ENCODE measurements around the gene TMEM79.

The TMEM79 gene, protein sequence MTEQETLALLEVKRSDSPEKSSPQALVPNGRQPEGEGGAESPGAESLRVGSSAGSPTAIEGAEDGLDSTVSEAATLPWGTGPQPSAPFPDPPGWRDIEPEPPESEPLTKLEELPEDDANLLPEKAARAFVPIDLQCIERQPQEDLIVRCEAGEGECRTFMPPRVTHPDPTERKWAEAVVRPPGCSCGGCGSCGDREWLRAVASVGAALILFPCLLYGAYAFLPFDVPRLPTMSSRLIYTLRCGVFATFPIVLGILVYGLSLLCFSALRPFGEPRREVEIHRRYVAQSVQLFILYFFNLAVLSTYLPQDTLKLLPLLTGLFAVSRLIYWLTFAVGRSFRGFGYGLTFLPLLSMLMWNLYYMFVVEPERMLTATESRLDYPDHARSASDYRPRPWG
- 2.2 to 14.5 reads per million in 2 donors for total RNA-seq

- no peak for DNase-seq
These were observed at the start of gene TMEM79 for GRCh38 chr1:156284112-156284511. Gene TMEM79, plus strand, starts transcription at chr1:156284325. Its CDS starts 902 bp downstream, at chr1:156285227.

DNA sequence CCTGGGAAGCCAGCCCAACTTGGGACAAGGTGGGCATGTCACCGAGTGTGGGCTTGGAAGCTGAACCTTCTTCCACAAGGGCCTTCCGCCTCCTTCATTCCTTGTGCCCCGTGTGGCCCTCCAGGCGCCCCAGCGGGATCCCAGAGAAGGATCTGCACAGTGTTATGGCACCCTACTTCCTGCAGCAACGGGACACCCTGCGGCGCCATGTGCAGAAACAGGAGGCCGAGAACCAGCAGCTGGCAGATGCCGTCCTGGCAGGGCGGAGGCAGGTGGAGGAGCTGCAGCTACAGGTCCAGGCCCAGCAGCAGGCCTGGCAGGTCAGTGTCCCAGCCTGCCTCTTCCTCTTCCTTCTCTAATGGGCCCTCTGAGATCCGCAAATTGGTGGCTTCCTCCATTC is 48.0 kb upstream of the TMEM79 start:
- no peak for DNase-seq

GRCh38 chr1:156238248-156238647 is 45.9 kb upstream of the TMEM79 start:
- DNase-seq: no peak

- no peak for DNase-seq
These were observed 42.8 kb upstream of the TMEM79 start for GRCh38 chr1:156241311-156241811.

DNA sequence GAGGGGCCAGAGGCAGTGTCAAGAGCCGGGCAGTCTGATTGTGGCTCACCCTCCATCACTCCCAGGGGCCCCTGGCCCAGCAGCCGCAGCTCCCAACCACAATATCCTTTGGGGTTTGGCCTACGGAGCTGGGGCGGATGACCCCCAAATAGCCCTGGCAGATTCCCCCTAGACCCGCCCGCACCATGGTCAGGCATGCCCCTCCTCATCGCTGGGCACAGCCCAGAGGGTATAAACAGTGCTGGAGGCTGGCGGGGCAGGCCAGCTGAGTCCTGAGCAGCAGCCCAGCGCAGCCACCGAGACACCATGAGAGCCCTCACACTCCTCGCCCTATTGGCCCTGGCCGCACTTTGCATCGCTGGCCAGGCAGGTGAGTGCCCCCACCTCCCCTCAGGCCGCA is 42.2 kb upstream of the TMEM79 start, which contains the start of gene BGLAP:
Gene BGLAP, plus strand, starts transcription at position 259 of the 400 bp plus-strand sequence. Its CDS starts 48 bp downstream, at position 307.
- DNase-seq: no peak

GRCh38 chr1:156242738-156243137 is 41.4 kb upstream of the TMEM79 start:
- DNase-seq: no peak

DNA sequence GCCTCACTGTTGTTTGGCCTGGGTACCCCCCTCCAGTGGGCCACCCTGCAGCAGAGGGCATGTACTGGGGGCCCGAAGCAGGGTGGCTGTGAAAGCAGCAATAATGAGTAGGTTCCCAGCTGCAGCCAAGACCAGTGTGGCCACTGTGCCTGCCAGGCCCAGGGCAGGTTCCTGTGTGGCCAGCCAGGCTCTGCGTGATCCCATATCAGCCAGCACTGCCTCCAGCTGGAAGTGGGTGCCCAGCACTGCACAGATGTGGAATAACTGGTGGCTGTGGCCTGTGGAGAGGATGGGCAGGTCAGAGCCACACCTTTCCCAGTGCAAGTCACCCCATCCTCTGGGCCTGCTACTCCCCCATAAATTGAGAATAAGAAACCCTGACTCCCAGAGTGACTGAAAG is 40.0 kb upstream of the TMEM79 start:
- no peak for DNase-seq

GRCh38 chr1:156244712-156245111 is 39.4 kb upstream of the TMEM79 start:
- no peak for DNase-seq

DNA sequence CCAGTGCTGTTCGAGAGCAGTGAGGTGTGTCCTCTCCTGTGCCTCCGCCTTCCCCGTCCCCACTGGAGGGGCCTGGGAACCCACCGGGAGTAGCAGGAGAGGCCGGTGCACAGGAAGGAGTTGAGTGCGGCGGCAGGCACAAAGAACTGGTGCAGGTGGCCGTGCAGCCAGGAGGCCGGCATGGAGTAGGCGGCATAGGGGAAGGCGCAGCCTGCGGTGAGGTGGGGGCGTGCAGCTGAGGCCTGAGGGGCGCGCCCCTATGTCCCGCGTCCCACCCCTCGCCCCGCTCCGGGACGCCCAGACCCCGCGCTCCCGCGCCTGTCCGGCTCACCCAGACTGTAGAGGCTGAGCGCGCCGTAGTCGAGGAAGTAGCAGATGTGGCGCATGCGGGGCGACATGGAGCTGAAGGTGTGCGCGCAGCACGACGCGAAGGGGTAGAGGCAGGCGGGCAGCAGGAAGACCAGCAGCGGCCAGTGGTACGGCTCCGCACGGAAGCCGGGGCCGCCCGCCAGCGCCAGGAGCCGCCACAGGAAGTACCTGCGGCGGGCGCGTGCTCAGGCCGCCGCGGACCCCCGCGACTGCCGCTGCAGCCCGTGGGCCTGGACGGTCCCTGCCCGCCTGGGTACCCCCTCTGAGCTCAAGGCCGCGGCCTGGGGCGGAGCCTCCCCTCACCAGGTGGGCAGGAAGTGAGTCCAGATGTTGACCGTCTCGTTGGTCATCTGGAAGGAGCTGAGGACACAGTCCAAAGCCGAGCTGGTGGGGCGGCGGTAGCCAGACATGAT is 38.5 kb upstream of the TMEM79 start:
- peak; percentile 17 for DNase-seq

DNA sequence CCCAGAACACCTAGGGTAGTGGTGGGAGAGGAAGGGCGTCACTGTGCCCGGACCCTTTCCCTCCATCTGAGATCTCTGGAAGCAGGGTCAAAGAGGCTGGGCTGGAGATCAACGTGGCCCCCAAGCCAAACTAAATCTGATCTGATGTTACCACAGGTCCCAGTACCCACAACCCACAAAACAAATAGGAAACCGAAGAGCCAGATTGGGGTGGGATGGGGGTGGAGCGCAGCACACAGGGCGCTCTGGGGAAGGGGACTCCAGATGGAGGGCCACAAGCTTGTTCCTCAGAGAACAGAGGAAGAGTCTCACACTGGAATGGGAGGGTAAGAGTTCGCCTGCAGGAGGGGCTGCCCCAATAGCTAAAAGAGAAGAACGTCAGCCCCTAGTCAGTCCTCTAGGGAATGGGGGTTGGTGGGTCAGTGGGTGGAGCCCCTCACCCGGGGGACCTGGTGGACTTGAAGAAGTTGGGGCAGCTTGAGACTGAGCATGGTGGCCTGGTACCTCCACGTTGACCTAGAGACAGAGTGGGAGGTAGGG is 37.8 kb upstream of the TMEM79 start:
- DNase-seq: no peak

DNA sequence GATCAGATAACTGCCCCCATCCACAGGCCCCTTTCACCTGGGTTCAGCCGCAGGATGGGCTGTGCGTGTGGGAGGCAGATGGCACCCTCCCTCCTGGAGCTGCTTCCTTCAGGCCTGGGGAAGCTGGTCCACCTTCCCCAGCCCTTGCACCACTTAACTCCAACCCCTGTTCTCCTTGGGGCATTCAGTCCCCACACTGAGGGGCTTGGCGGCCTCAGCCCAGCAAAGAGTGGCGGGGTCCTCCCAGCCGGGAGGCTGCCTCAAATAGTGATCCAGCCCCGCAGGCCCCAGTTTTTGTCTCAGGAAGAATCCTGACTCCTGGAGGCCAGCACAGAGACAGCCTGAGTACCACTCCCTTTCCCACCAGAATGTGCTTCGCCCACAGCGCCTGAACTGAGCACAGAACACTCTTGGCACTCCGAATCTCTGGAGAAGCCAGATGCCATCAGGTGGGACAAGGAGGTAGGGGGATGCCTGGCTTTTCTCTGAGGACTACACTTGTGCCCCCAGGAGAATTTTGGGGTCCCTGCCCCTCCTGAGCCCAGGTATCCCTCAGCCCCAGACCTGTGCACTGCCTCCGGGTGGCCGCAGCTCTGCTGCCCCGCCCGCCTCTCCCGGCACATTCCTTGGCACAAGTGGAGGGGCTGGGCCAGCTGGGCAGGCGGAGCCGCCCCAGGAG is 37.2 kb upstream of the TMEM79 start:
- DNase-seq: no peak

- no peak for DNase-seq
These were observed 36.4 kb upstream of the TMEM79 start, which contains the start of gene PAQR6 for GRCh38 chr1:156247460-156248322. Gene PAQR6, minus strand, starts transcription at chr1:156248056. Its CDS starts 1,325 bp downstream, at chr1:156246731.

- DNase-seq: no peak
These were observed 35.8 kb upstream of the TMEM79 start for GRCh38 chr1:156248323-156248683.

GRCh38 chr1:156249593-156249992 is 34.5 kb upstream of the TMEM79 start:
- DNase-seq: no peak

DNA sequence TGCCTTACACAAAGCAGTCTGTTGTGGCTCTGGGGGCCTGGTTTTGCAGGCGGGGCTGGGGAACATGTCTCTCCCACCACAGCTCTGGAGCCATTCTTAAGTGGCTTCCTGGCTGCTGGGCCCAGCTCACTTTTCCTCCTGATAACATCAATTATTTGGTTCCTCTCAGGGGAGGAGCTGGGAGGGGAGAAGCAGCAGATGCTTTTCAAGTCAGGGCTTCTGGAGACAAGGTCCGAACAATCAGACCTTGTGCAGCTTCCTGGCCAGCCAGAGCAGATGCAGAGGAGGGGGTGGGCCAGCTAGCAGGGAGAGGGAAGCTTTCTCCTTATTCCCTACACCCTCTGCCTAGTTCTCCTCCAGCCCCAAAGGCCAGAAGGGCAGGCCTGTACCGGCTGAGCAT is 32.6 kb upstream of the TMEM79 start:
- no peak for DNase-seq

- no peak for DNase-seq
These were observed 30.5 kb upstream of the TMEM79 start for GRCh38 chr1:156253634-156254033.

- DNase-seq: no peak
These were observed 26.4 kb upstream of the TMEM79 start for GRCh38 chr1:156257711-156258110.

- no peak for DNase-seq
These were observed 25.3 kb upstream of the TMEM79 start for GRCh38 chr1:156258859-156259258.

DNA sequence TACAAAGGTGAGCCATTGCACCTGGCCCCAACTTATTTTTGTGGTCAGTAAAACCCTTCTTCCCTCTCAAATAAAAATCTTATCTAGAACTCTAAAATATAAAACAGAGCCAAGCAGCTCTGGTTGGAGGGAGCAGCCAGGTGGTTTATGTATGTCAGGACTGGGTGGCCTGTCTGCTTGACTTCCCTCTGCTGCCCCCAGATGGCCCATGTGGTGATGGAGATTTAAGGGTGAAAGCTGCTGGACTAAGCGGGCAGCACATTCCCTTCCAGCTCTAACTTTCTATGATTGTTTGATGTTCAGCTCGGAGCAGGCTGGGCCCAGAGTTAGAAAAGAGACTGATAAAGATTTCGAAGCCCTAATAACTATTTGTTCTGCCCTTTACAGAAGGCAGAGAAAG is 24.3 kb upstream of the TMEM79 start:
- no peak for DNase-seq

DNA sequence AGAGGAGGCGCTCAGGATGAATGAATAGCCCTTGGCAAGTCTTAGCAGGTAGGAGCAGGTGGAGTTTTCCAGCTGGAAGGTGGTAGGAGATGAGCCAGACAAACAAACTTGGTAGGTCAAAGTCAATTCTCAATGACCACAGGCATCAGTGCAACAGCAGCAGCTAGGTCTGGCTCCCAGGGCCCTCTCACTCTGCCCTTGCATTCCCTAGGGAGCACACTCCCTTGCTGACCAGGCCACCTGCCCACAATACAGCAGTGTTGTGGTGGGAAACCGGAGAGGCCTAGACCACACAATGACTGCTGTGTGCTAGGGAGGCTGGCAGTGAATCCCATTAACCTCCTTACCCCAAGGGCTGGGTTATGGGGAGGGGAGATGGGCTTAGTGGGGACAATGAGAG is 23.2 kb upstream of the TMEM79 start:
- DNase-seq: no peak

- DNase-seq: no peak
These were observed 21.5 kb upstream of the TMEM79 start for GRCh38 chr1:156262461-156263287.
